ENCODE results near the gene RCC1.
"Not testable (repeated sequence)": the region's sequence is repeated elsewhere in the genome, so short reads cannot be mapped to it uniquely, and the experiment has no call there.

- TF ChIP-seq CTCF (IDR thresholded peaks at IDR 0.05; ENCODE audit: insufficient read depth, low read depth, low read length); EZH2 (IDR thresholded peaks at IDR 0.05; ENCODE audit: insufficient read depth, low read length): not testable (repeated sequence)
Observed at GRCh38 chr1:28541414-28542015, 35.7 kb downstream of the RCC1 start.
